Suppressor macrophage treated with lipopolysaccharide for 1 hour (primary cell): ENCODE measurements around the gene ENKUR.

Source experiments
- DNase-seq, 3 donors: peaks; one replicate each; pipeline ENCODE4 v3.0.0-alpha.2; 2020 to 2022

The ENKUR gene

DNA sequence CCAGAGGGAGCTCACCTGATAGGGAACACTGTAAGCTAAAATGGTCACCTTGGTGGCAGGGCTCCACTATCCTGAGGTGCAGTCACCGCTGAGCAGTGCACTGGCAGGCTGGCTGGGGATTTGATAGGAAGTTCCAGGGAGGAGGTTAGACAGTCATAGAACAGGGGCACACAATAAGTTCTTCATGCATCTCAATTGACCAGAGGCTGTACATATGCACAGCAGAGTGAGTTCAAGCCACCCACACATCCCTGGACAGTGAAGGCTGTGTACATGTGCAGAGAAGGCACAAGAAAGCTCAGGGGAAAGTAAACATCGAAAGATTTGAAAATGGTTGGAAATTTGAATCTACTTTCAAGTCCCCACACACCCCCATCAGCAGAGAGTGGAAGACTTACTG lies 77.4 kb downstream of the ENKUR start:
- no peak for DNase-seq

DNA sequence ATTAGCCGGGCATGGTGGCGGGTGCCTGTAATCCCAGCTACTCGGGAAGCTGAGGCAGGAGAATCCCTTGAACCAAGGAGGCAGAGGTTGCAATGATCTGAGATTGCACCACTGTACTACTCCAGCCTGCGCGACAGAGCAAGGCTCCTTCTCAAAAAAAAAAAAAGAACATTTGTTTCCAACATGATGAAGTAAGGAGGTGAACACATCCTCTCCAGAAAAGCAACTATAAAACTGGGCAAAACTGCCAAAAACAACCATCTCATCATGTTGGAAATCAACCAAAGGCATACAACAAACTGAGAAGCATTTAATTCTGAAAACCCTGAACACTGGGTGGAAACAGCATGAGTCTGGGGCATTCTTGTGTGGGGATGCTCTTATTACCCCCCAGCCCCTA lies 77.9 kb downstream of the ENKUR start:
- no peak for DNase-seq

DNA sequence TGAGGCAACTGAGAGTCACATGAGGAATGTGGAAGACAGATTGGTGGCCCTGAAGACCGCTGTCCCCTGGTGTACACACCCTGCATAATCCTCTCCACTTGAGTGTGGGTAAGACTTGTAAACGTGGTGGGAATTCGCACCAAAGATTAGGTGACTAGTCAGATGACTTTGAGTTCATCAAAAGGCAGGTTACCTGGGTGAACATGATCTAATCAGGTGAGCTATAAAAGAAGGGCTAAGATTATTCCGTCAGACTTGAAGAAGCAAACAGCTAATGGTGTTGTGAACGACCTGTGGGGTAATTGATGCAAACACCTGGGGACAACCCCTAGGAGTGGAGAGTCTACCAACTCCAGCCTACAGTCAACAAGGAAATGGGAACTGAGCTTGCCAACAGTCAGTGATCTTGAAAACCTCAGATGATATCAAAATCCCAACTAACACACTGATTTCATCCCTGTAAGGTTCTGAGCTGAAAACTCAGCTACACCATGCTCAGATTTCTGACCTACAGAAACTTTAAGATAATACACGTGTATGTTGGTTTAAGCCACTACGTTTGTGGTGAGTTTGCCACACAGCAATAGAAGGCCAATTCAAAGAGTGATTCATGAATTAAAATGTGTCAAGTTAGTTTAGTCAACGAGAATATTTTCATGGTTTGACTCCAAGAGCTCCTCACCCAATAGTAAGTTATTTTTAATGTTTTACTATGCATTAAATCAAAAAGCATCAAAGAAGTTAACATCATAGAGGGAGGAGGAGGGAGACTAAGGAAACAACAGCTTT lies 80.3 kb downstream of the ENKUR start:
- DNase-seq, result no peak
